Gastrocnemius medialis (tissue), 4 donors: Measurements from ENCODE around the gene IL21R. TPM values are rescaled to one million over a fixed set of nuclear protein-coding genes. Genes with fewer than 3 reads are reported as not detected.

Source experiments
- ATAC-seq, 2 donors: fragments of 150-250 bp; one replicate each; pipeline ENCODE4 v1.9.1; 2016
- DNase-seq, 2 donors: peaks; one replicate each; pipeline ENCODE4 v3.0.0-alpha.2; 2019
- H3K27ac ChIP-seq, 4 donors: fragments of 200-600 bp; sonication (generic); 1 replicate in 1 of 4; 2 replicates in 3 of 4; pipeline ENCODE4 v1.5.1; 2016 to 2018; ENCODE audit warnings: mild to moderate bottlenecking in 2 of 4, moderate library complexity in 1 of 4
- H3K27me3 ChIP-seq, 3 donors: fragments of 200-600 bp; sonication (generic) in 2 of 3; 1 replicate in 1 of 3; 2 replicates in 2 of 3; pipeline versions ENCODE4 v1.5.1 to v1.6.0; 2016 to 2019; ENCODE audit warnings: mild to moderate bottlenecking in 1 of 3, moderate library complexity in 1 of 3
- H3K36me3 ChIP-seq, 2 donors: fragments of 200-600 bp; sonication (generic) in 1 of 2; one replicate each; pipeline ENCODE4 v1.5.1; 2017 to 2018
- H3K4me1 ChIP-seq, 2 donors: fragments of 200-600 bp; sonication (generic) in 1 of 2; one replicate each; pipeline ENCODE4 v1.5.1; 2016 to 2017; ENCODE audit warnings: mild to moderate bottlenecking in 2 of 2
- H3K4me3 ChIP-seq, 4 donors: fragments of 200-600 bp; sonication (generic) in 3 of 4; 1 replicate in 1 of 4; 2 replicates in 3 of 4; pipeline ENCODE4 v1.5.1; 2016 to 2019; ENCODE audit warnings: mild to moderate bottlenecking in 2 of 4
- H3K9me3 ChIP-seq, 3 donors: fragments of 200-600 bp; sonication (generic) in 2 of 3; 1 replicate in 1 of 3; 2 replicates in 2 of 3; pipeline ENCODE4 v1.5.1; 2016 to 2019
- POLR2A ChIP-seq, 2 donors: fragments of 450-650 bp; IDR thresholded peaks; one replicate each; pipeline ENCODE4 v1.6.1; 2017; ENCODE audit warnings: antibody characterized with exemption in 2 of 2, mild to moderate bottlenecking in 2 of 2, moderate library complexity in 2 of 2
- in situ Hi-C, 4 donors: fragments of 200-750 bp; cut with MboI; loops; one replicate each; pipeline versions ENCODE4 v1.15.0 to v1.8.0; 2017; ENCODE audit warnings: low sequenced_read_pairs in 4 of 4
- intact Hi-C: fragments of 100-400 bp; cut with DNase I; formaldehyde crosslinking; loops from one replicate; pipeline ENCODE4 v1.15.1; 2023; ENCODE audit warnings: low total_unique reads
- total RNA-seq, 4 donors: library from RNA; depleted of rRNA; stranded (reverse); fragments of >200 nt; gene quantifications; one replicate each; pipeline versions ENCODE4 v1.1.0 to v1.2.3, GENCODE V29; 2016
- TF ChIP-seq, protein P1 (sequence below), 5 experiments: fragments of 450-650 bp in 3 of 5; fragments of 200-600 bp in 2 of 5; sonication (generic) in 2 of 5; IDR thresholded peaks in 4 of 5; conservative IDR thresholded peaks in 1 of 5; 1 replicate in 4 of 5; 2 replicates in 1 of 5; pipeline ENCODE4 v1.5.1; 2016 to 2019; ENCODE audit warnings: antibody characterized with exemption in 5 of 5, mild to moderate bottlenecking in 3 of 5, moderate library complexity in 3 of 5

Gene IL21R
- total RNA-seq, 4 donors from 2014 or later: 0.15 TPM; not detected in 3

DNA sequence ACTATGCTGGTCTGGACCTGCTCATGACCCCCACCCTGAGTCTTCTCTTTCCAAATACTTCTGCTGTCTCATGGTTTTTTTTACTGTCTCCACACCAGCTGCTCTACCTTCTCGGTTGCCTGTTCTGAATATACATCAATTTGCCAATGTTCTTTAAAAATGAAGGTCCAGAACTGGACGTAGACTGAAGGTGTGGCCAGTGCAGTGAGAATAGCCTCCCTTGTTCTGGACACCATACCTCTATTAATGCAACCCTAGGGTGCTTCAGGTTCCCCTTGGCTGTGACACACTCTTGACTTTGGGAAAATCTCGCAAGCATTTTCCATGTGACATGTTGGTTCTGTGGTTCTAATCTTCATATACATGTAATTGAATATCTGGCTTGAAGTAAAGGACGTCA is 15.3 kb upstream of the IL21R start:
- Histone ChIP-seq H3K9me3 (peaks cover 0 to 2% (median 0%) of the 10 kb centered on the region in 3 donors), H3K4me1 (no peaks in the 10 kb centered on the region), H3K36me3 (no peaks in the 10 kb centered on the region), H3K27me3 (peaks cover 0 to 8% (median 0%) of the 10 kb centered on the region in 3 donors), H3K4me3 (no peak overlapping the region), H3K27ac (no peak overlapping the region)
- ATAC-seq (no peak), DNase-seq (no peak)
- TF ChIP-seq, protein P1, sequence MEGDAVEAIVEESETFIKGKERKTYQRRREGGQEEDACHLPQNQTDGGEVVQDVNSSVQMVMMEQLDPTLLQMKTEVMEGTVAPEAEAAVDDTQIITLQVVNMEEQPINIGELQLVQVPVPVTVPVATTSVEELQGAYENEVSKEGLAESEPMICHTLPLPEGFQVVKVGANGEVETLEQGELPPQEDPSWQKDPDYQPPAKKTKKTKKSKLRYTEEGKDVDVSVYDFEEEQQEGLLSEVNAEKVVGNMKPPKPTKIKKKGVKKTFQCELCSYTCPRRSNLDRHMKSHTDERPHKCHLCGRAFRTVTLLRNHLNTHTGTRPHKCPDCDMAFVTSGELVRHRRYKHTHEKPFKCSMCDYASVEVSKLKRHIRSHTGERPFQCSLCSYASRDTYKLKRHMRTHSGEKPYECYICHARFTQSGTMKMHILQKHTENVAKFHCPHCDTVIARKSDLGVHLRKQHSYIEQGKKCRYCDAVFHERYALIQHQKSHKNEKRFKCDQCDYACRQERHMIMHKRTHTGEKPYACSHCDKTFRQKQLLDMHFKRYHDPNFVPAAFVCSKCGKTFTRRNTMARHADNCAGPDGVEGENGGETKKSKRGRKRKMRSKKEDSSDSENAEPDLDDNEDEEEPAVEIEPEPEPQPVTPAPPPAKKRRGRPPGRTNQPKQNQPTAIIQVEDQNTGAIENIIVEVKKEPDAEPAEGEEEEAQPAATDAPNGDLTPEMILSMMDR (IDR thresholded peaks at IDR 0.05 in 4 of 5, conservative IDR thresholded peaks at IDR 0.05 in 1 of 5): no peak
- no peak for TF ChIP-seq POLR2A (IDR thresholded peaks at IDR 0.05)
- in situ Hi-C loops (no loop called here), intact Hi-C loops (no loop called here)

GRCh38 chr16:27387724-27388123 is 14.2 kb upstream of the IL21R start:
- ATAC-seq: no peak
- intact Hi-C loops: no loop called here

GRCh38 chr16:27389272-27389961 is 12.6 kb upstream of the IL21R start:
- Histone ChIP-seq H3K4me1 (no peaks in the 10 kb centered on the region), H3K27me3 (peaks cover 0 to 6% (median 0%) of the 10 kb centered on the region in 3 donors), H3K36me3 (no peaks in the 10 kb centered on the region), H3K9me3 (peaks cover 0 to 4% (median 2%) of the 10 kb centered on the region in 3 donors), H3K27ac (no peak overlapping the region), H3K4me3 (no peak overlapping the region)
- intact Hi-C loops (no loop called here), in situ Hi-C loops (no loop called here)
- DNase-seq (no peak), ATAC-seq (no peak)
- TF ChIP-seq, protein P1 (IDR thresholded peaks at IDR 0.05 in 4 of 5, conservative IDR thresholded peaks at IDR 0.05 in 1 of 5): no peak
- TF ChIP-seq POLR2A (IDR thresholded peaks at IDR 0.05): no peak

More at GRCh38 chr16:27387724-27388123, 14.2 kb upstream of the IL21R start:
- no peak for DNase-seq
- Histone ChIP-seq H3K4me1 (no peaks in the 10 kb centered on the region), H3K27me3 (peaks cover 0 to 8% (median 0%) of the 10 kb centered on the region in 3 donors), H3K36me3 (no peaks in the 10 kb centered on the region), H3K4me3 (no peak overlapping the region), H3K27ac (no peak overlapping the region), H3K9me3 (peaks cover 0 to 4% (median 0%) of the 10 kb centered on the region in 3 donors)
- TF ChIP-seq, protein P1 (IDR thresholded peaks at IDR 0.05 in 4 of 5, conservative IDR thresholded peaks at IDR 0.05 in 1 of 5): no peak
- TF ChIP-seq POLR2A (IDR thresholded peaks at IDR 0.05): no peak
- in situ Hi-C loops: no loop called here

DNA sequence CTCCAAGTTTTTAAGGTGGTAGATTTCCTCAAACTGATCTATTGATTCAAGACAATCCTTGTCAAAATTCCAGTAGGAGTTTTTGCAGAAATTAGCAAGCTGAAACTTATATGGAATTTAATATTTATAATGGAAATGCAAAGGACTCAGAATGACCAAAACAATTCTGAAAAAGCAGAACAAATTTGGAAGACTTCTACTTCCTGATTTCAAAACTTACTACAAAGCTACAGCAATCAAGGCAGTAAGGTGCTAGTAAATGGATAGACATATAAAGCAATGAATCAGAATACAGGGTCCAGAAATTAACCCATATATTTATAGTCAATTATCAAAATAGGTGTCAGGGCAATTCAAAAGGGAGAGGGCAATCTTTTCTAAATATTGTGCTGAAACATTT is 11.8 kb upstream of the IL21R start:
- in situ Hi-C loops: no loop called here
- no peak for ATAC-seq
- H3K27me3 ChIP-seq: no peaks in the 10 kb centered on the region
- no peak for TF ChIP-seq POLR2A (IDR thresholded peaks at IDR 0.05)
- TF ChIP-seq, protein P1 (IDR thresholded peaks at IDR 0.05 in 4 of 5, conservative IDR thresholded peaks at IDR 0.05 in 1 of 5): no peak
- no peaks in the 10 kb centered on the region for H3K4me1 ChIP-seq
- H3K27ac ChIP-seq: no peak overlapping the region
- H3K9me3 ChIP-seq: peaks cover 0 to 4% (median 2%) of the 10 kb centered on the region in 3 donors
- no peak overlapping the region for H3K4me3 ChIP-seq
- no peak for DNase-seq
- H3K36me3 ChIP-seq: no peaks in the 10 kb centered on the region
- intact Hi-C loops: no loop called here
